Measurements from ENCODE around the gene ZNF362. TPM values are rescaled to one million over a fixed set of nuclear protein-coding genes. Genes with fewer than 3 reads are reported as not detected.

ZNF362 gene
- total RNA-seq, 2 donors from 2014 or later, result 45.0 to 52.0 TPM

- no peaks in the 10 kb centered on the region for H3K9me3 ChIP-seq
- 92% methylated on average over 5 of the region's 5 CpGs for WGBS
- H3K27ac ChIP-seq, result no peak overlapping the region
- no peaks in the 10 kb centered on the region for H3K27me3 ChIP-seq (replicated peaks; ENCODE audit: insufficient read depth)
- no peaks in the 10 kb centered on the region for H3K4me1 ChIP-seq (replicated peaks)
- intact Hi-C loops (cut with DNase I), result no loop called here
- H3K36me3 ChIP-seq, result no peaks in the 10 kb centered on the region
- TF ChIP-seq, protein P1, sequence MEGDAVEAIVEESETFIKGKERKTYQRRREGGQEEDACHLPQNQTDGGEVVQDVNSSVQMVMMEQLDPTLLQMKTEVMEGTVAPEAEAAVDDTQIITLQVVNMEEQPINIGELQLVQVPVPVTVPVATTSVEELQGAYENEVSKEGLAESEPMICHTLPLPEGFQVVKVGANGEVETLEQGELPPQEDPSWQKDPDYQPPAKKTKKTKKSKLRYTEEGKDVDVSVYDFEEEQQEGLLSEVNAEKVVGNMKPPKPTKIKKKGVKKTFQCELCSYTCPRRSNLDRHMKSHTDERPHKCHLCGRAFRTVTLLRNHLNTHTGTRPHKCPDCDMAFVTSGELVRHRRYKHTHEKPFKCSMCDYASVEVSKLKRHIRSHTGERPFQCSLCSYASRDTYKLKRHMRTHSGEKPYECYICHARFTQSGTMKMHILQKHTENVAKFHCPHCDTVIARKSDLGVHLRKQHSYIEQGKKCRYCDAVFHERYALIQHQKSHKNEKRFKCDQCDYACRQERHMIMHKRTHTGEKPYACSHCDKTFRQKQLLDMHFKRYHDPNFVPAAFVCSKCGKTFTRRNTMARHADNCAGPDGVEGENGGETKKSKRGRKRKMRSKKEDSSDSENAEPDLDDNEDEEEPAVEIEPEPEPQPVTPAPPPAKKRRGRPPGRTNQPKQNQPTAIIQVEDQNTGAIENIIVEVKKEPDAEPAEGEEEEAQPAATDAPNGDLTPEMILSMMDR (IDR thresholded peaks at IDR 0.05), result no peak
- TF ChIP-seq POLR2AphosphoS5 (IDR thresholded peaks at IDR 0.05), result no peak
- no peak for TF ChIP-seq POLR2A (IDR thresholded peaks at IDR 0.05)
- H3K4me3 ChIP-seq, result no peak overlapping the region
- no peak for DNase-seq (ENCODE audit: low spot score)
These were observed 14.1 kb downstream of the ZNF362 start for GRCh38 chr1:33270379-33270778.

DNA sequence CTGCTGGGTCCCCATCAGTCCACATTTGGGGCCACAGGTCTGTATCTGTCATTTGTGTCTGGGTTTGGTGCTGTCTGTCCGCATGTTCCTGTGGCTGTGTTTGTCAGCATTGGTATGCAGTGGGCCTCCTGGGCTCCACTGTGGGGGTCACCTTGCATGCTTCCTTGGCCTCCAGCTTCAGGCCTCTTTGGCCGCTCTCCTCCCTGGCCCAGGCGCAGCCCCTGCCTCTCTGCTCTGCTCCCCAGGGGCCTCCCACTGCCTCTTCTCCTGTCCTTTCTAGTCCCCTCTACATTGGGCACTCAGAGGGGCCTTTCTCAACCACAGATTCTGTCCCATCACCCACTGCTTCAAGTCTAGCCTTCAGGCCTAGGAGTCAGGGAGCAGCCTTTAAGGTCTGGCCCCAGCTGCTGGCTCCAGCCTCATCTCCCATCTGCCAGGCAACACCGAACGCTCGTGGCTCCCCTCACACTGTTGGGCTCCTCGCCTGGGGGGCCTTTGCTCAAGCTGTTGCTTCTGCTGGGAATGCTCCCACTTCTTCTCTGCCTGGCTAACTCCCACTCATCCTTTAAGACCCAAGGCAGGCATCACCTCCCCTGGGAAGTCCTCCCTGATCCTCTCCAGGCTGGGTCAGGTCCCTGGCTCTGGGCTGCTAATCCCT lies 14.6 kb downstream of the ZNF362 start:
- Histone ChIP-seq H3K36me3 (no peaks in the 10 kb centered on the region), H3K4me1 (replicated peaks) (no peaks in the 10 kb centered on the region), H3K4me3 (no peak overlapping the region), H3K27ac (no peak overlapping the region), H3K27me3 (replicated peaks; ENCODE audit: insufficient read depth) (no peaks in the 10 kb centered on the region), H3K9me3 (no peaks in the 10 kb centered on the region)
- TF ChIP-seq POLR2AphosphoS5 (IDR thresholded peaks at IDR 0.05) (no peak), POLR2A (IDR thresholded peaks at IDR 0.05) (no peak)
- TF ChIP-seq, protein P1 (IDR thresholded peaks at IDR 0.05), result no peak
- WGBS, result 86% methylated on average over 7 of the region's 7 CpGs
- DNase-seq (ENCODE audit: low spot score), result no peak
- intact Hi-C loops (cut with DNase I), result no loop called here

GRCh38 chr1:33271666-33272505 lies 15.6 kb downstream of the ZNF362 start:
- Histone ChIP-seq H3K4me1 (replicated peaks) (no peaks in the 10 kb centered on the region), H3K27me3 (replicated peaks; ENCODE audit: insufficient read depth) (no peaks in the 10 kb centered on the region), H3K36me3 (no peaks in the 10 kb centered on the region), H3K9me3 (no peaks in the 10 kb centered on the region), H3K27ac (no peak overlapping the region), H3K4me3 (no peak overlapping the region)
- 74% methylated on average over 13 of the region's 13 CpGs for WGBS
- intact Hi-C loops (cut with DNase I), result no loop called here
- TF ChIP-seq POLR2A (IDR thresholded peaks at IDR 0.05) (no peak), POLR2AphosphoS5 (IDR thresholded peaks at IDR 0.05) (no peak)
- TF ChIP-seq, protein P1 (IDR thresholded peaks at IDR 0.05), result no peak
- no peak for DNase-seq (ENCODE audit: low spot score)

- Histone ChIP-seq H3K4me1 (replicated peaks) (no peaks in the 10 kb centered on the region), H3K27ac (no peak overlapping the region), H3K27me3 (replicated peaks; ENCODE audit: insufficient read depth) (no peaks in the 10 kb centered on the region), H3K36me3 (no peaks in the 10 kb centered on the region), H3K9me3 (no peaks in the 10 kb centered on the region), H3K4me3 (no peak overlapping the region)
- 36% methylated on average over 3 of the region's 3 CpGs for WGBS
- TF ChIP-seq POLR2A (IDR thresholded peaks at IDR 0.05) (no peak), POLR2AphosphoS5 (IDR thresholded peaks at IDR 0.05) (no peak)
- TF ChIP-seq, protein P1 (IDR thresholded peaks at IDR 0.05), result no peak
- intact Hi-C loops (cut with DNase I), result no loop called here
- DNase-seq (ENCODE audit: low spot score), result no peak
These were observed 16.2 kb downstream of the ZNF362 start for GRCh38 chr1:33272509-33272908.
